ENCODE data around the gene LEAP2.
"Not testable (repeated sequence)": the region's sequence is repeated elsewhere in the genome, so short reads cannot be mapped to it uniquely, and the experiment has no call there.

LEAP2 gene

GRCh38 chr5:132854301-132854700, 19.2 kb upstream of the LEAP2 start:
- no peaks in the 10 kb centered on the region for H3F3A ChIP-seq (ENCODE audit: low read depth)
- H3K9me3 ChIP-seq (ENCODE audit: insufficient read depth, low read depth, low read length): no peaks in the 10 kb centered on the region
- H3K4me3 ChIP-seq (ENCODE audit: low read length, poor library complexity, severe bottlenecking): no peak overlapping the region
- no peak overlapping the region for H2AFZ ChIP-seq (ENCODE audit: low read length)
- H4K20me1 ChIP-seq (ENCODE audit: insufficient read depth, low read length, poor library complexity, severe bottlenecking): no peaks in the 10 kb centered on the region
- no peaks in the 10 kb centered on the region for H3K27me3 ChIP-seq (ENCODE audit: insufficient read depth, low read length, poor library complexity, severe bottlenecking)
- H3K9ac ChIP-seq (ENCODE audit: low read depth, low read length, poor library complexity, severe bottlenecking): no peak overlapping the region
- peaks cover 6% of the 10 kb centered on the region for H3K4me1 ChIP-seq (ENCODE audit: insufficient read depth, low read length, poor library complexity, severe bottlenecking)
- no peaks in the 10 kb centered on the region for H3K36me3 ChIP-seq (ENCODE audit: insufficient read depth, low read length)
- H3K9me2 ChIP-seq (replicated peaks; ENCODE audit: low read depth, low read length): no peaks in the 10 kb centered on the region
- H3K4me2 ChIP-seq (ENCODE audit: low read depth, low read length, poor library complexity, severe bottlenecking): no peak overlapping the region
- TF ChIP-seq CTCF (conservative IDR thresholded peaks at IDR 0.05; ENCODE audit: low read length): no peak
- TF ChIP-seq EZH2phosphoT487 (IDR thresholded peaks at IDR 0.05; ENCODE audit: borderline replicate concordance): no peak
- H3K79me2 ChIP-seq (ENCODE audit: insufficient read depth, low read length): no peaks in the 10 kb centered on the region

GRCh38 chr5:132854992-132855391, 18.5 kb upstream of the LEAP2 start:
- H3K79me2 ChIP-seq (ENCODE audit: insufficient read depth, low read length); H3K4me2 ChIP-seq (ENCODE audit: low read depth, low read length, poor library complexity, severe bottlenecking); H3K9me3 ChIP-seq (ENCODE audit: insufficient read depth, low read depth, low read length); H3K4me3 ChIP-seq (ENCODE audit: low read length, poor library complexity, severe bottlenecking); H3K36me3 ChIP-seq (ENCODE audit: insufficient read depth, low read length); H4K20me1 ChIP-seq (ENCODE audit: insufficient read depth, low read length, poor library complexity, severe bottlenecking); H2AFZ ChIP-seq (ENCODE audit: low read length); H3K9me2 ChIP-seq (replicated peaks; ENCODE audit: low read depth, low read length); H3K4me1 ChIP-seq (ENCODE audit: insufficient read depth, low read length, poor library complexity, severe bottlenecking); H3K27me3 ChIP-seq (ENCODE audit: insufficient read depth, low read length, poor library complexity, severe bottlenecking); H3K9ac ChIP-seq (ENCODE audit: low read depth, low read length, poor library complexity, severe bottlenecking); H3F3A ChIP-seq (ENCODE audit: low read depth): not testable (repeated sequence)

- Histone ChIP-seq H3K27me3 (ENCODE audit: insufficient read depth, low read length, poor library complexity, severe bottlenecking) (no peaks in the 10 kb centered on the region), H3K4me2 (ENCODE audit: low read depth, low read length, poor library complexity, severe bottlenecking) (no peak overlapping the region), H3K9me3 (ENCODE audit: insufficient read depth, low read depth, low read length) (no peaks in the 10 kb centered on the region), H3K4me3 (ENCODE audit: low read length, poor library complexity, severe bottlenecking) (no peak overlapping the region), H3K4me1 (ENCODE audit: insufficient read depth, low read length, poor library complexity, severe bottlenecking) (peaks cover 6% of the 10 kb centered on the region), H3K9me2 (replicated peaks; ENCODE audit: low read depth, low read length) (no peaks in the 10 kb centered on the region), H3K79me2 (ENCODE audit: insufficient read depth, low read length) (no peaks in the 10 kb centered on the region), H2AFZ (ENCODE audit: low read length) (no peak overlapping the region), H3K9ac (ENCODE audit: low read depth, low read length, poor library complexity, severe bottlenecking) (no peak overlapping the region), H3F3A (ENCODE audit: low read depth) (no peaks in the 10 kb centered on the region), H3K36me3 (ENCODE audit: insufficient read depth, low read length) (no peaks in the 10 kb centered on the region), H4K20me1 (ENCODE audit: insufficient read depth, low read length, poor library complexity, severe bottlenecking) (no peaks in the 10 kb centered on the region)
- TF ChIP-seq EZH2phosphoT487 (IDR thresholded peaks at IDR 0.05; ENCODE audit: borderline replicate concordance) (no peak), CTCF (conservative IDR thresholded peaks at IDR 0.05; ENCODE audit: low read length) (no peak)
Observed at GRCh38 chr5:132856011-132856410, 17.5 kb upstream of the LEAP2 start.

- Histone ChIP-seq H4K20me1 (ENCODE audit: insufficient read depth, low read length, poor library complexity, severe bottlenecking) (no peaks in the 10 kb centered on the region), H3K9me2 (replicated peaks; ENCODE audit: low read depth, low read length) (no peaks in the 10 kb centered on the region), H3K9ac (ENCODE audit: low read depth, low read length, poor library complexity, severe bottlenecking) (no peak overlapping the region), H3K4me1 (ENCODE audit: insufficient read depth, low read length, poor library complexity, severe bottlenecking) (no peaks in the 10 kb centered on the region), H3F3A (ENCODE audit: low read depth) (no peaks in the 10 kb centered on the region), H3K79me2 (ENCODE audit: insufficient read depth, low read length) (no peaks in the 10 kb centered on the region), H3K36me3 (ENCODE audit: insufficient read depth, low read length) (no peaks in the 10 kb centered on the region), H3K9me3 (ENCODE audit: insufficient read depth, low read depth, low read length) (no peaks in the 10 kb centered on the region), H3K27me3 (ENCODE audit: insufficient read depth, low read length, poor library complexity, severe bottlenecking) (no peaks in the 10 kb centered on the region), H3K4me2 (ENCODE audit: low read depth, low read length, poor library complexity, severe bottlenecking) (no peak overlapping the region), H3K4me3 (ENCODE audit: low read length, poor library complexity, severe bottlenecking) (no peak overlapping the region), H2AFZ (ENCODE audit: low read length) (no peak overlapping the region)
- no peak for TF ChIP-seq EZH2phosphoT487 (IDR thresholded peaks at IDR 0.05; ENCODE audit: borderline replicate concordance)
- TF ChIP-seq CTCF (conservative IDR thresholded peaks at IDR 0.05; ENCODE audit: low read length): no peak
Observed at GRCh38 chr5:132859889-132860437, 13.5 kb upstream of the LEAP2 start.

Measured in Loucy (cell line).